ENCODE measurements around the gene VN1R5. TPM values are rescaled to one million over a fixed set of nuclear protein-coding genes. Genes with fewer than 3 reads are reported as not detected.

VN1R5 gene
- total and polyA plus RNA-seq, 2 of the 13 experiments (the other 11 are each of a cell fraction or from before 2014, with no cell fraction given): not detected

DNA sequence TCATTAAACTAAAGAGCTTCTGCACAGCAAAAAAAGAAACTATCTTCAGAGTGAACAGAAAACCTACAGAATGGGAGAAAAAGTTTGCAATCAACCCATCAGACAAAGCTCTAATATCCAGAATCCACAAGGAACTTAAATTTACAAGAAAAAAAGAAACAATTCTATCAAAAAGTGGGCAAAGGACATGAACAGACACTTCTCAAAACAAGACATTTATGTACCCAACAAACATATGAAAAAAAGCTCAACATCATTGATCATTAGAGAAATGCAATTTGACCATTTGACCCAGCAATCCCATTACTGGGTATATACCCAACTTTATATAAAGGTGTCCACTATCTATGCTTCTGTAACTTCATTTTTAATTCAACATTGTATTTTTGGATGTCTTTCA, 31.1 kb upstream of the VN1R5 start:
- no peaks in the 10 kb centered on the region for H3K79me2 ChIP-seq (ENCODE audit: insufficient read depth, low read length)
- CTCF ChIA-PET (ENCODE audit: low intra/inter-chr PET ratio, low total read pairs): no interaction called here
- no peak overlapping the region for H3K4me3 ChIP-seq (replicated peaks in 1 of 3; ENCODE audit: insufficient read depth in 1 of 3, low read depth in 2 of 3, low read length in 3 of 3)
- no peak overlapping the region for H2AFZ ChIP-seq (ENCODE audit: low read length)
- FAIRE-seq (no peak), DNase-seq (ENCODE audit: low spot score) (no peak), ATAC-seq (no peak)
- peaks cover 10% of the 10 kb centered on the region; the same call in 1 of the 2 replicates for H3K9me3 ChIP-seq (ENCODE audit: low read length)
- H3K27me3 ChIP-seq (ENCODE audit: control insufficient read depth in 1 of 2, insufficient read depth in 2 of 2, low read length in 2 of 2): peaks cover 0 to 12% of the 10 kb centered on the region in 2 experiments; a peak in 1 of 5 replicates
- H3K4me2 ChIP-seq (ENCODE audit: low read depth, low read length): no peak overlapping the region
- POLR2A ChIA-PET: no interaction called here
- H4K20me1 ChIP-seq (ENCODE audit: insufficient read depth, low read length): no peaks in the 10 kb centered on the region
- no TSS peak for BruUV-seq (replicated peaks)
- intact Hi-C loops (cut with micrococcal nuclease; ENCODE audit: unreplicated experiment): no loop called here
- H3K36me3 ChIP-seq (replicated peaks in 1 of 2; ENCODE audit: control insufficient read depth in 1 of 2, insufficient read depth in 2 of 2, low read length in 2 of 2): no peaks in the 10 kb centered on the region
- H3K9ac ChIP-seq (ENCODE audit: insufficient read depth, low read depth, low read length): no peak overlapping the region
- no peaks in the 10 kb centered on the region for H3K4me1 ChIP-seq (ENCODE audit: insufficient read depth, low read length)
- TF ChIP-seq DNMT3B (CRISPR knock-in tag; conservative IDR thresholded peaks at IDR 0.05): no peak
- TF ChIP-seq ZNF607 (CRISPR knock-in tag; IDR thresholded peaks at IDR 0.05; ENCODE audit: borderline replicate concordance): no peak
- no peak for TF ChIP-seq KLF11 (CRISPR knock-in tag; IDR thresholded peaks at IDR 0.05)
- TF ChIP-seq HOXA5 (CRISPR knock-in tag; IDR thresholded peaks at IDR 0.05): no peak
- TF ChIP-seq GPN1 (CRISPR knock-in tag; IDR thresholded peaks at IDR 0.05; ENCODE audit: borderline replicate concordance): no peak
- TF ChIP-seq HHEX (CRISPR knock-in tag; IDR thresholded peaks at IDR 0.05): no peak
- TF ChIP-seq, protein P1, sequence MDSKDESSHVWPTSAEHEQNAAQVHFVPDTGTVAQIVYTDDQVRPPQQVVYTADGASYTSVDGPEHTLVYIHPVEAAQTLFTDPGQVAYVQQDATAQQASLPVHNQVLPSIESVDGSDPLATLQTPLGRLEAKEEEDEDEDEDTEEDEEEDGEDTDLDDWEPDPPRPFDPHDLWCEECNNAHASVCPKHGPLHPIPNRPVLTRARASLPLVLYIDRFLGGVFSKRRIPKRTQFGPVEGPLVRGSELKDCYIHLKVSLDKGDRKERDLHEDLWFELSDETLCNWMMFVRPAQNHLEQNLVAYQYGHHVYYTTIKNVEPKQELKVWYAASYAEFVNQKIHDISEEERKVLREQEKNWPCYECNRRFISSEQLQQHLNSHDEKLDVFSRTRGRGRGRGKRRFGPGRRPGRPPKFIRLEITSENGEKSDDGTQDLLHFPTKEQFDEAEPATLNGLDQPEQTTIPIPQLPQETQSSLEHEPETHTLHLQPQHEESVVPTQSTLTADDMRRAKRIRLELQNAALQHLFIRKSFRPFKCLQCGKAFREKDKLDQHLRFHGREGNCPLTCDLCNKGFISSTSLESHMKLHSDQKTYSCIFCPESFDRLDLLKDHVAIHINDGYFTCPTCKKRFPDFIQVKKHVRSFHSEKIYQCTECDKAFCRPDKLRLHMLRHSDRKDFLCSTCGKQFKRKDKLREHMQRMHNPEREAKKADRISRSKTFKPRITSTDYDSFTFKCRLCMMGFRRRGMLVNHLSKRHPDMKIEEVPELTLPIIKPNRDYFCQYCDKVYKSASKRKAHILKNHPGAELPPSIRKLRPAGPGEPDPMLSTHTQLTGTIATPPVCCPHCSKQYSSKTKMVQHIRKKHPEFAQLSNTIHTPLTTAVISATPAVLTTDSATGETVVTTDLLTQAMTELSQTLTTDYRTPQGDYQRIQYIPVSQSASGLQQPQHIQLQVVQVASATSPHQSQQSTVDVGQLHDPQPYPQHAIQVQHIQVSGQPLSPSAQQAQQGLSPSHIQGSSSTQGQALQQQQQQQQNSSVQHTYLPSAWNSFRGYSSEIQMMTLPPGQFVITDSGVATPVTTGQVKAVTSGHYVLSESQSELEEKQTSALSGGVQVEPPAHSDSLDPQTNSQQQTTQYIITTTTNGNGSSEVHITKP (CRISPR knock-in tag; IDR thresholded peaks at IDR 0.05; ENCODE audit: low read depth): no peak
- TF ChIP-seq ZBTB3 (CRISPR knock-in tag; IDR thresholded peaks at IDR 0.05; ENCODE audit: borderline replicate concordance, low read depth): no peak
- TF ChIP-seq JDP2 (CRISPR knock-in tag; IDR thresholded peaks at IDR 0.05; ENCODE audit: borderline replicate concordance): no peak
- TF ChIP-seq POLR2AphosphoS5 (IDR thresholded peaks at IDR 0.05; ENCODE audit: low read depth, low read length): no peak
- no peak for TF ChIP-seq MTA3 (CRISPR knock-in tag; IDR thresholded peaks at IDR 0.05)
- TF ChIP-seq, protein P2, sequence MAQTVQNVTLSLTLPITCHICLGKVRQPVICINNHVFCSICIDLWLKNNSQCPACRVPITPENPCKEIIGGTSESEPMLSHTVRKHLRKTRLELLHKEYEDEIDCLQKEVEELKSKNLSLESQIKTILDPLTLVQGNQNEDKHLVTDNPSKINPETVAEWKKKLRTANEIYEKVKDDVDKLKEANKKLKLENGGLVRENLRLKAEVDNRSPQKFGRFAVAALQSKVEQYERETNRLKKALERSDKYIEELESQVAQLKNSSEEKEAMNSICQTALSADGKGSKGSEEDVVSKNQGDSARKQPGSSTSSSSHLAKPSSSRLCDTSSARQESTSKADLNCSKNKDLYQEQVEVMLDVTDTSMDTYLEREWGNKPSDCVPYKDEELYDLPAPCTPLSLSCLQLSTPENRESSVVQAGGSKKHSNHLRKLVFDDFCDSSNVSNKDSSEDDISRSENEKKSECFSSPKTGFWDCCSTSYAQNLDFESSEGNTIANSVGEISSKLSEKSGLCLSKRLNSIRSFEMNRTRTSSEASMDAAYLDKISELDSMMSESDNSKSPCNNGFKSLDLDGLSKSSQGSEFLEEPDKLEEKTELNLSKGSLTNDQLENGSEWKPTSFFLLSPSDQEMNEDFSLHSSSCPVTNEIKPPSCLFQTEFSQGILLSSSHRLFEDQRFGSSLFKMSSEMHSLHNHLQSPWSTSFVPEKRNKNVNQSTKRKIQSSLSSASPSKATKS (CRISPR knock-in tag; IDR thresholded peaks at IDR 0.05): no peak
- TF ChIP-seq ZNF230 (CRISPR knock-in tag; IDR thresholded peaks at IDR 0.05): no peak
- no peak for TF ChIP-seq KAT8 (CRISPR knock-in tag; IDR thresholded peaks at IDR 0.05)
- TF ChIP-seq NFYB (CRISPR knock-in tag; IDR thresholded peaks at IDR 0.05): no peak
- TF ChIP-seq, protein P3, sequence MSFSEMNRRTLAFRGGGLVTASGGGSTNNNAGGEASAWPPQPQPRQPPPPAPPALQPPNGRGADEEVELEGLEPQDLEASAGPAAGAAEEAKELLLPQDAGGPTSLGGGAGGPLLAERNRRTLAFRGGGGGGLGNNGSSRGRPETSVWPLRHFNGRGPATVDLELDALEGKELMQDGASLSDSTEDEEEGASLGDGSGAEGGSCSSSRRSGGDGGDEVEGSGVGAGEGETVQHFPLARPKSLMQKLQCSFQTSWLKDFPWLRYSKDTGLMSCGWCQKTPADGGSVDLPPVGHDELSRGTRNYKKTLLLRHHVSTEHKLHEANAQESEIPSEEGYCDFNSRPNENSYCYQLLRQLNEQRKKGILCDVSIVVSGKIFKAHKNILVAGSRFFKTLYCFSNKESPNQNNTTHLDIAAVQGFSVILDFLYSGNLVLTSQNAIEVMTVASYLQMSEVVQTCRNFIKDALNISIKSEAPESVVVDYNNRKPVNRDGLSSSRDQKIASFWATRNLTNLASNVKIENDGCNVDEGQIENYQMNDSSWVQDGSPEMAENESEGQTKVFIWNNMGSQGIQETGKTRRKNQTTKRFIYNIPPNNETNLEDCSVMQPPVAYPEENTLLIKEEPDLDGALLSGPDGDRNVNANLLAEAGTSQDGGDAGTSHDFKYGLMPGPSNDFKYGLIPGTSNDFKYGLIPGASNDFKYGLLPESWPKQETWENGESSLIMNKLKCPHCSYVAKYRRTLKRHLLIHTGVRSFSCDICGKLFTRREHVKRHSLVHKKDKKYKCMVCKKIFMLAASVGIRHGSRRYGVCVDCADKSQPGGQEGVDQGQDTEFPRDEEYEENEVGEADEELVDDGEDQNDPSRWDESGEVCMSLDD (CRISPR knock-in tag; IDR thresholded peaks at IDR 0.05; ENCODE audit: borderline replicate concordance): no peak
- TF ChIP-seq ZZZ3 (CRISPR knock-in tag; IDR thresholded peaks at IDR 0.05; ENCODE audit: borderline replicate concordance): no peak
- TF ChIP-seq MED8 (CRISPR knock-in tag; IDR thresholded peaks at IDR 0.05; ENCODE audit: insufficient replicate concordance): no peak
- TF ChIP-seq CC2D1A (CRISPR knock-in tag; IDR thresholded peaks at IDR 0.05): no peak
- TF ChIP-seq ZNF7 (CRISPR knock-in tag; IDR thresholded peaks at IDR 0.05): no peak
- in situ Hi-C loops (cut with HindIII; ENCODE audit: extremely low pct_ligation_motif_present, low pct_unique_long_range_greater_than_20kb): no loop called here
- H3K27ac ChIP-seq (ENCODE audit: extremely low read length, insufficient read depth, low read length): no peak overlapping the region
